Stimulated activated CD4-positive, alpha-beta T cell treated with anti-CD3 and anti-CD28 coated beads, Interleukin-15, amount 100 ng/mL, for 48 hours (primary cell): Measurements from ENCODE around the gene OR1L6.

ENCODE experiments used
- DNase-seq, 2 donors: peaks; one replicate each; pipeline ENCODE4 v3.0.0-alpha.2; 2020; ENCODE audit warnings: low read depth in 2 of 2

The OR1L6 gene

DNA sequence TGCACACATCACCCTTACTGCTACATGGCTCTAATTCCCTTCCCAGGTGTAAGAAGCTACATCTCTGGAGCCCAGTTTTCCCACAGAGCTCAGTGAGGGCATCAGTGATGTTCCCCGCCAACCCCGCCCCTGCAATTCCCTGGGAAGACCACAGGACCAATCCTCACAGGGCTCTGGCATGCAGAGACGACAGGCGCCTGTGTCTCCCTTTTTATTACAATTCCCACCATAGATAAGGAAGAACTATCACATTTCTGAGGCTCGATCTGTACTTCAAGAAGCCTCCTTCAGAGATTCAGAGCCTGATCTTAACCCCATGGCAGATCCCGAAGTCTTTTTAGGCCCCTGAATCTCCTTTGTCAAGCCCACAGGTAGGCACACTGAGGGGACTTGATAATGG is at the start of gene OR1L6:
Gene OR1L6 (plus strand): TSS at position 301 of the 400 bp plus-strand sequence. CDS start 7,545 bp downstream, outside the sequence.
- DNase-seq = no peak

DNA sequence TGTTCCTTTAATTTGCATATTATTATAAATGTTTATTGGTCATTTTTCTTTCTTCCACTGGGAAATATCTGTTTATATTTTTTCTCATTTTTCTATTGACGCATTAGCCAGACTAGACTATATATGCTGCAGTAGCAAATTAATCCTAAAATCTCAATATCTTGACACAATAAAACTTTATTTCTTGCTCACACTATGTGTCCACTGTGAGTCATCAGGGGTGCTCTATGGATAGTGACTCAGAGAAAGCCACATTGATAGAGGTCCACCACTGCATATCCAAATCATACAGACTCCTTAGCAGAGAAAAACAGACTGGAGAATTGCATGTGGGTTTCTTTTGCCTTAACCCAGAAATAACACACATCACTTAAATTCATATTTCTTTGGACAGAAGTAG is 46.4 kb upstream of the OR1L6 start:
- no peak for DNase-seq

DNA sequence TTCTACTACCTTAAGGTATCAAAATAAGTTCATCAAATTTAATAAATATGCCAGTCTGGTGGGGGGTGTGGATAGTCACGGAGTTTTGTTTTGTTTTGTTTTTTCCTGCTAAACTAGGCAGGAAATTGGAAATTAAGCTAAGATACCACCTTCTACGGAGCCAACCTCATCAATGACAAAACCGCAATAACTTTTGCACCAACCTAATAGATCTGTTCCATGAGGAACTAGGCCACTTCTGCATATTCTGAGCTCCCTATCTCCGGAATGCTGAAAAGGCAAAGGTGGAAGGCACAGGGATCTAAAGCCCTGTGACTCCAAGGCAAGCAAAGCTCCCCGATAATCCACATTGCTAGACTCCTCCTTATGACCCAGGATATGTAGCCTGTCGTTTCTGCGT is 24.1 kb upstream of the OR1L6 start:
- DNase-seq = no peak

DNA sequence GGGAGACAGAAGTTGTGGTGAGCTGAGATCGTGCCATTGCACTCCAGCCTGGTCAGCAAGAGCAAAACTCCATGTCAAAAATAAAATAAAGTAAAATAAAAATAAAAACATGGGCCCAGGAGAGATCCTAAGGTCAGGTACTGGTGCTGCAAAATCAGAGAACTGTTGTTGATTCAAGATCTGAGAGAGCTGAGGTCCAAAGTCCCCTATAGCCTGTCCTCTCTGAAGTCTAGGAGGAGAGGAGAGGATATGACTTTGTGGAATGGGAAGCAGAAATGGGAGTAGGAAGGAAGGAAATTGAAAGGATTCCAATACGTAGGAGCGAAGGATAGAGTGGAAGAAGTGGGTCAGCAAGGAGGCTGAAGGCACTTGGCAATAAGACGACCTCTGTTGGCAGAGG is 22.9 kb upstream of the OR1L6 start:
- DNase-seq = no peak

DNA sequence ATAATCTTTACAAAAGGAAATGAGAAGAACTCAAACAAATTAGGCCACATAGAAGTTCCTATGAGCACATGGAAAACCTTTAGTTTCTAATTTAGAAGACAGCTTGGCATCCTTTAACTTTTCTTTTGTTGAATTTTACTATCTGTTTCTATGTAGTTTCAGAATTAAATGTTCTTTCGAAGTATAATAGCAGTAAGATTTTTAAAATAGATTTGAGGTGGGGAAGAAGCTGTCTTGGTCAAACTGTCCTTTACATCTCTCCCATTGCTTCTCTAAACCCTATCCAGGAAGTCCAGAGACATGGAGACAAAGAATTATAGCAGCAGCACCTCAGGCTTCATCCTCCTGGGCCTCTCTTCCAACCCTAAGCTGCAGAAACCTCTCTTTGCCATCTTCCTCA is 18.4 kb upstream of the OR1L6 start, which contains the start of gene OR1L4:
Gene OR1L4 (plus strand): TSS at position 301 of the 400 bp plus-strand sequence. CDS start 0 bp downstream, at position 301.
- no peak for DNase-seq

DNA sequence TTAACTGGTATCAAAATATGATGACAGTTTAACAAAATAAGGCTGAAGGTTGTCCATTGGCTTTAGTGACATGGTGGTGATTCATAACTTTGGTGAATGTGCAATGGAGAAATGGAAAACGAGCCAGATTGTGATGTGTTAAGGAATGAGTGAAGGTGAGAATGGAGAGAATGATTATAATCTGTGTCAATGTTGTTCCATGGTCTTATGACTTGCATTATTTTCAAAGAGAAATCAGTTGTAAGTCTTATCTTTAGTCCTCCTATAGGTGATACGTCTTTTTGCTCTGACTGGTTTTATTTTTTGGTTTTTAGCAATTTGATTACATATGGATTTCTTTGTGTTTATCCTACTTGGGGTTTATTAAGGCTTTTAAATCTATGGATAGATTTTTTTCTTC is 12.7 kb downstream of the OR1L6 start:
- DNase-seq = no peak

GRCh38 chr9:122767817-122768216 is 25.7 kb downstream of the OR1L6 start:
- no peak for DNase-seq

- DNase-seq = no peak
Observed at GRCh38 chr9:122777052-122777451, 34.9 kb downstream of the OR1L6 start.

- no peak for DNase-seq
Observed at GRCh38 chr9:122777935-122778627, 36.0 kb downstream of the OR1L6 start.

DNA sequence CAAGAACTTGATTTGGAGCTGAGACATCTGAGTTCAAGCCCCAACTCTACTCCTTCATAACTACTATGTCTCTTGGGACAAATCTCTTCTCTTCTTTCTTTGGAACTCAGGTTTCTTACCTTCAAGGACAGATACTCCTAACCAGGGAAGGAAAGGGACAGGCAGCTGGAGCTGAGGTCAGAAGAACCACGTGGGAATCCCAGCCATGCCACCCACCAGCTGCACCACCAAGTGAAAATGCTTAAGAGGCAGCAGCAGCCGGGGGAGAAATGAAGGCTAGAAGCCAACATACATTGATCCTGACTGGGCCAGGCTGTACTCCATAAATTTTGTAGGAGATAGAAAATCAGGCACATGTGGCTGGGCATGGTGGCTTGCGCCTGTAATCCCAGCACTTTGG is 37.1 kb downstream of the OR1L6 start:
- DNase-seq = no peak

DNA sequence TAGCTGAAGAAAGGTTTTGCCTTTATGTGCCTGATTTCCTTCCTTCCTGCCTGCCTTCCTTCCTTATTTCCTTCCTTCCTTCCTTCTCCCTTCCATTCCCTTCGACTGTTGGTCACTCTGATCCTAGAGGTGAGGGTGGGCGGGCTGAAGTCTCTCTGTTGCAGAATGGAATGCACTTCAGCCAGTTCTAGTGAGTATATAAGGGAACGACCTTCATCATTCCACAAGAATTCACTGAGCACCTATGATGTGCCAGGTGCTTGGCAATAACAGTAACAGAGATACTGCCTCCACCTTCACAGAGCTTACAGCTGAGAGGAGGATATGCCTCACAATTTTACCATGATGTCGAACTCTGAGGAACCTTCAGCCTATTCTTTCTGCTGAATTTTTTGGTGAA is 37.9 kb downstream of the OR1L6 start:
- no peak for DNase-seq

- no peak for DNase-seq
Observed at GRCh38 chr9:122781671-122782070, 39.6 kb downstream of the OR1L6 start.

DNA sequence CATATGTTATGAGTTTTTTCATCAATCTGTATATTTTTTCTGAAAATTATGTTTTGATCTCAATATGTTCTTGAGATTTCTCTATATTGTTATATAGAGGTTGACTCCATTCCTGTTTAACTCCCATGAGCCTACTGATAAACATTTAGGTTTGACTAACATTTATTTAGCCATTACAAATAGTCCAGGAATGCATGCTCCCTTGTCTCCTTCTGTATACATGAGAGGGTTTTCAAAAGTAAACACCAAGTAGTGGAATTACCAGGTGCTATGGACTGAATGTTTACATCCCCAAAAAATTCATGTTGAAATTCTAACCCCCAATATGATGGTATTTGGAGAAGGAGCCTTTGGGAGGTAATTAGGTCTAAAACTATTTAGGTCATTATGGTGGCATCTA is 43.2 kb downstream of the OR1L6 start:
- DNase-seq = no peak

DNA sequence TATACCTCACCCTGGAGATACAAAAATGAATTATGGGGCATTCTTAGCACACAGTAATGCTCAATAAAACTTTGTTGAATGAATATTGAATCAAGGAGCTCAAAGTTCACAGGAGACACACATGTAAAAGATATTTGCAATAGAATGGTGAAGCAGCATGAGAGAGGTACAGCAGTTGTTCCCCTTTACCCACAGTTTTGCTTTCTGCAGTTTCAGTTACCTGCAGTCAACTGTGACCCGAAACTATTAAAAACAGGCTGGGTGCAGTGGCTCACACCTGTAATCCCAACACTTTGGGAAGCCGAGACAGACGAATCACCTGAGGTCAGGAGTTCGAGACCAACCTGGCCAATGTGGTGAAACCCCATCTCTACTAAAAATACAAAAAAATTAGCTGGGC is 44.2 kb downstream of the OR1L6 start:
- DNase-seq = no peak

GRCh38 chr9:122788831-122789230 is 46.7 kb downstream of the OR1L6 start, which contains the start of gene OR5C1:
Gene OR5C1, plus strand, starts transcription at chr9:122788933. Its CDS starts 0 bp downstream, at chr9:122788933.
- DNase-seq = no peak

DNA sequence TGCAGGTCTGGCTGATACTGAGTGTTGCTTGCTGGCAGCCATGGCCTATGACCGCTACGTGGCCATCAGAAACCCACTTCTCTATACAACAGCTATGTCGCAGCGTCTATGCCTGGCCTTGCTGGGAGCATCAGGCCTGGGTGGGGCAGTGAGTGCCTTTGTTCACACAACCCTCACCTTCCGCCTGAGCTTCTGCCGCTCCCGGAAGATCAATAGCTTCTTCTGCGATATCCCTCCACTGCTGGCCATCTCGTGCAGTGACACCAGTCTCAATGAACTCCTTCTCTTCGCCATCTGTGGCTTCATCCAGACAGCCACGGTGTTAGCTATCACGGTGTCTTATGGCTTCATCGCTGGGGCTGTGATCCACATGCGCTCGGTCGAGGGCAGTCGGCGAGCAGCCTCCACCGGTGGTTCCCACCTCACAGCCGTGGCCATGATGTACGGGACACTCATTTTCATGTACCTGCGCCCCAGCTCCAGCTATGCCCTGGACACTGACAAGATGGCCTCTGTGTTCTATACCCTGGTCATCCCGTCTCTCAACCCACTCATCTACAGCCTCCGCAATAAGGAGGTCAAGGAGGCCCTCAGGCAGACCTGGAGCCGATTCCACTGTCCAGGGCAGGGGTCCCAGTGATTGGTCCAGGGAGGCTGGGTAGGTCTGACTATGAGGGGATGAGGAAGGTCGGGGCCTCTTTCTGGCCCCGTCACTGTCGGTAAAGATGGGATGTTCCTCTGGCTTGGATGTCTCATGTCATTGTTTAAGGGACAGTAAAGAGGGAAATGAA is 47.3 kb downstream of the OR1L6 start:
- DNase-seq = no peak

DNA sequence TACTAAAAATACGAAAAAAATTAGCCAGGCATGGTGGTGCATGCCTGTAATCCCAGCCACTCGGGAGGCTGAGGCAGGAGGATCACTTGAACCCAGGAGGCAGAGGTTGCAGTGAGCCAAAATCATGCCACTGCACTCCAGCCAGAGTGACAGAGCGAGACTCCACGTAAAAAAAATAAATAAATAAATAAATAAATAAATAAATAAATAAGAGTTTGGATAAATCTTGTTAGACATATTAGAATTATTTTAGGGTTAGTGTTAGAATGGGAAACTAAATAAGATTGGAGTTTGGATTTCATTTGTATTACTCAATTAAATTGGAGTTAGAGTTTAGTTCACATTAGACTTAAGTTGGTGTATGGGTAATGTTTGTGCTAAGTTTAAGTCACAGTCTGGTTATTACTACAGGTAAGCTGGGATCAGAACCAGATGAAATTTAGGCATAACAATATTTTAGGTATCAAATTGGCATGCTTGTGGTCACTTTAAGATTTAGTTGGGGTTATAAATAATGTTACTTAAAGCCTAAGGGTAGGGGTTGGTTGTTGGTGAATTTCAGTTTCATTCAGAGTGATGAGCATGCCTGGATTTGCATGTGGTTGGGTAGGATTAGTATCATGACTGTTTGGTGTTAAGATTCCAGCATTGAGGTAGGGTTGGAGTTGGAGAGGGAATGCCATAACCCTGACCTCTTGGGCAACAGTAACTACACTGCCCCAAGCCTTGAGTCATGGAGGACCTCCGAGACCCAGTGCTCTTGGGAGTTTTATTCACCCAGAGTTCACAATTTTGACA is 50.0 kb downstream of the OR1L6 start:
- DNase-seq = no peak

GRCh38 chr9:122797316-122798063 is 55.4 kb downstream of the OR1L6 start:
- DNase-seq = no peak
